Caki2 (cell line): ENCODE results near the gene MUC20. TPM values are rescaled to one million over a fixed set of nuclear protein-coding genes. Genes with fewer than 3 reads are reported as not detected.
"Not testable (repeated sequence)": the region's sequence is repeated elsewhere in the genome, so short reads cannot be mapped to it uniquely, and the experiment has no call there.

Source experiments
- DNase-seq: peaks from one replicate; pipeline ENCODE4 v3.0.0-alpha.2; 2015; ENCODE audit warnings: low read depth
- in situ Hi-C: cut with HindIII; loops from 2 replicates; pipeline ENCODE4 v1.10.0; 2016; ENCODE audit warnings: low sequenced_read_pairs, low pct_unique_long_range_greater_than_20kb, mixed read lengths
- total RNA-seq: library from RNA; depleted of rRNA; stranded (reverse); fragments of >200 nt; shearing (Covaris generic); gene quantifications from 2 replicates; pipeline ENCODE4 v1.2.3, GENCODE V29; 2014; ENCODE audit warnings: low replicate concordance

MUC20 gene
- total RNA-seq, 1 experiment from 2014 or later, result 0.17 TPM

GRCh38 chr3:195719514-195720254 lies 1.1 kb upstream of the MUC20 start:
- DNase-seq, in situ Hi-C loops: not testable (repeated sequence)

GRCh38 chr3:195722139-195722995 lies 1.6 kb downstream of the MUC20 start:
- in situ Hi-C loops, DNase-seq: not testable (repeated sequence)

DNA sequence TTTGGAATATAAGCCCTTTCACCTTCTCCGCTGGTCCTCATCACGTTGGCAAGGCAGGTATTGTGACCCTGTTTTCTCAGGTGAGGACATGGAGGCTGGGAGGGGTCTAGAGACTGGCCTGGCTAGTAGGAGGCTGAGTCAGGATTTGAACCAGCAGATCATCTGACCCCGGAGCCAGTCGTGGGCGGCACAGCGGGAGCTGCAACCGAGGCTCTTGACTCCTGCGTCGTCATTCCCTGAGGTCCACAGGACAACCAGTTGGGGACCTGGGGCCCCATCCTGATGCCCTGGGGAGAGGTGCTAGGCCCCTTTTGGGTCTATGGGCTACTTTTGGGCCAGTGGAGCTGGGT lies 2.2 kb downstream of the MUC20 start:
- in situ Hi-C loops, DNase-seq: not testable (repeated sequence)

GRCh38 chr3:195724363-195724762 lies 3.6 kb downstream of the MUC20 start:
- in situ Hi-C loops, DNase-seq: not testable (repeated sequence)

GRCh38 chr3:195725916-195726740 lies 5.3 kb downstream of the MUC20 start:
- DNase-seq, in situ Hi-C loops: not testable (repeated sequence)

- in situ Hi-C loops, result no loop called here
- no peak for DNase-seq
Observed at GRCh38 chr3:195727606-195728195, 6.9 kb downstream of the MUC20 start.

DNA sequence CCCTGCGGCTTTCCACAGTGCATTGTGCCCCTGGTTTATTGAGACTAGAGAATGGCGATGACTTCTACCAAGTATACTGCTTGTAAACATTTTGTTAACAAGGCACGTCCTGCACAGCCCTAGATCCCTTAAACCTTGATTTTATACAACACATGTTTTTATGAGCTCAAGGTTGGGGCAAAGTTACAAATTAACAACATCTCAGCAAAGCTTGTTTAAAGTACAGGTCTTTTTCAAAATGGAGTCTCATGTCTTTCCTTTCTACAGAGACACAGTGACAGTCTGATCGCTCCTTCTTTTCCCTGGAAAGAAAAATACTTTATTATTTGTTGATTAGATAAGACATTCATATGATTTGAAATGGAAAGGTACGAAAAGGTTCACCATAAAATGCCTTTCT lies 8.0 kb downstream of the MUC20 start:
- DNase-seq, in situ Hi-C loops: not testable (repeated sequence)

DNA sequence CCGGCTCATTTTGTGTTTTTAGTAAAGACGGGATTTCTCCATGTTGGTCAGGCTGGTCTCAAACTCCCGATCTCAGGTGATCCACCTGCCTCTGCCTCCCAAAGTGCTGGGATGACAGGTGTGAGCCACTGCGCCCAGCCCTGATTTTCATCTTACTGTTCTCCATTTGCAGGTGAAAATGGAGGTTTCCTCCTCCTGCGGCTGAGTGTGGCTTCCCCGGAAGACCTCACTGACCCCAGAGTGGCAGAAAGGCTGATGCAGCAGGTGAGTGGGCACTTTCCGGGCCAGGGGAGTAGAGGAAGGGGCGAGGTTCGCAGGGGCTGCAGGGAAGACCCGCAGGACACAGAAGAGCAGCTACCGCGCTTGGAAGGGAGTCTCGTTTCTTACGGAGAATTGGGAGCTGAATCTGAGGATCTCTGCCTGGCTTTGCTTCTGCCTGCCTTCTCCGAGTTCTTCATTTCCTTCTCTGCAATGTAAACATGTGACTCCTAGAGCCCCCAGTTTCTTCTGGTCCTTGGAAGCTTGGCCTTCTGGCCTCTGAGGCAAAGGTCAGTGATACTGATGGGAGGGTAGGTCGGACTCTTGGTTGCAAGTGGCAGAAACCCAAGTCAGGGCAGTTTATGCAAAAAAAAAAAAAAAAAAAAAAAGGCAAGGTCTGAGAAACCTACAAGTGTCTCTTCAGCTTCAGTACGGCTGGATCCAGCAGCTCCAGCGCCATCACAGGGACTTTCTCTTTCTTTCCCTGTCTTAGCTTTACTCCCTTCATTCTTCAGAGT lies 8.9 kb downstream of the MUC20 start:
- in situ Hi-C loops, result no loop called here
- DNase-seq, result no peak

DNA sequence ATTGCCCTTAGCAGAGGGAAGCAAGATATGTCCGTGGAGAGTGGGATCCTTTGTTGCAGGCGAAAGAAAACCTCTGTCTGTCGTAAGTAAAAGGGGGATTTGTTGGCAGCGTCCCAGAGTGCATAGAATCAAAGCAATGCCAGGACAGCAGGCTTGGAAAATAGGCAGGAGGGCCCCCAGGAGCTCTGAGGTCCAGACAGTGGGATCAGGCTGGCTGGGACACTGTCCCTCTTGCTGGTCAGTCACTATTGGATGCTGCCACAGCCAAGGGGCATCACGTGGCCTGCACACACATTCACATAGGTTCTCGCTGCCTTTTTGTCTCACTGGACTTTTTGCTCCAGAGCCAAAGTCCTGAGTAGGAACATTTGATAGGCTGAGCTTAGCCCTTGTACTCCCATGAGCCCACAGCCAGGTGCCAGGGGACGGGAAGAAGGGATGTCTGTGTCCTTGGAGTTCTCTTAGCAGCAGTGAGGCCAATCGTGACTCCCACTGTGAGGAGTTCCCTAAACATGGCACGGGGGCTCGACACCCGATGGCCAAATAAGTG lies 10.7 kb downstream of the MUC20 start:
- DNase-seq, result no peak
- in situ Hi-C loops, result no loop called here

- in situ Hi-C loops, result no loop called here
- DNase-seq, result no peak
Observed at GRCh38 chr3:195732940-195733339, 12.2 kb downstream of the MUC20 start.

- DNase-seq, result no peak
- in situ Hi-C loops, result no loop called here
Observed at GRCh38 chr3:195735036-195735695, 14.4 kb downstream of the MUC20 start.

DNA sequence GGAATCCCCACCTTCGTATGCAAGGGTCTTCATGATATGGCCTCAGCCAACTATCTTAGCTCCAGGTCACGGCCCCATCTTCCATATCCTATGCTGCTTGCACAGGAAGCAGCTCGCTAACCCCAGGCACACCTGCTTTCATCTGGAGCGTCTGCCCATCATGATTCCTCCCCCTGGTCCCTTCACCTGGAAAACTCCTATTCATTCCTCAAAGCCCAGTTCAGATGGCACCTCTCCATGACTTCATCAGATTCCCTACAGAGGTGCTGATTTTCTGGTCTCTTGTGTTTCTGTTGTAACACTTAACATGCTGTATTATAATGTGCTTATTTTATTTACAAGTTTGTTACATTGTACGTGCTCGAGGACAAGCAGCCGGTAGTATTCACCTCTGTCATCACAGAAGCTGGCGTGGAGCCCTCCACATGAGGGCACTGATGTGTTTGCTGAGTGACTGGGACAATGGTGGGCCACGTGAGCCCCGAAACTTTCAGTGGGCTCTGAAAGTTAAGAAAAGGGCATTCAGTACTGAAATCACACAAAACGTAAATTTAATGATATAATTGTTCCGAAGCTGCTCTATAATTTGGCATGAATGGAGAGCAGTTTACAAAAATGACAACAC lies 16.2 kb downstream of the MUC20 start:
- no peak for DNase-seq
- in situ Hi-C loops, result no loop called here

GRCh38 chr3:195737782-195738181 lies 17.0 kb downstream of the MUC20 start:
- DNase-seq, in situ Hi-C loops: not testable (repeated sequence)

- in situ Hi-C loops, result no loop called here
- DNase-seq, result no peak
Observed at GRCh38 chr3:195738274-195739044, 17.7 kb downstream of the MUC20 start.

- in situ Hi-C loops, result no loop called here
- DNase-seq, result no peak
Observed at GRCh38 chr3:195739561-195740111, 18.9 kb downstream of the MUC20 start.
